ENCODE results near the gene FHAD1. TPM values are rescaled to one million over a fixed set of nuclear protein-coding genes. Genes with fewer than 3 reads are reported as not detected.

The FHAD1 gene
- total and polyA plus RNA-seq, 10 of the 15 experiments (the other 5 are each of a cell fraction or from before 2014, with no cell fraction given) = 0.09 to 1.0 (median 0.32) TPM; not detected in 2

DNA sequence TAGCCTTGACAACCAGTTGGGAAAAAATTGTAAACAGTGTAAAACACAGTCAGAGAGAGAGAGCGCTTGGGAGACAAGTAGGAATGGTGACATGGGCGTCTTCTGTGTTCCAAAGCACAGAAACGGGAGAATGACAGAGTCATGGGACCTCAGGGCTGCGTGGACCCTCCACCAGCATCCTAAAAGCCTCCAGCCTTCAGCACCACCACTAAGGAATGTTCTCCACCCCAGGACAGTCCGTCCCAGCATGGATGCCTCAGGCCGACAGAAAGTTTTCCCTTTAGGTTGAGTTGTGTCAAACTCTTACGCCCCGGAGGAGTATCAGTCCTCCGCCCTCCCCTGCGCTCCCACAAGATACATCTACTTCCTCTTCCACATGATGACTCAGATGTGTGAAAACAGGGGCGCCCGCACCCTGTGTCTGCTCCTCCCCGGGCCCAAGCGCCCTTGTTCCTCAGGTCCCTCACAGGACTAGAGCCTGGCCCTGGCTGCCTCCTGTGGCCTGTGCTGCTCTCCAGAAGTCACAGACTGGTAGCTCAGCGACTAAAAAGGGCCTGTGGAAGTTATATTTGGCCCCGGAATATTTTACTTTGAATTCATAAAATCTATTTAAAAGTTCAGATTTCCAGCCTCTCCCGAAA lies 98.8 kb downstream of the FHAD1 start (continued):
- peak; percentile 45; the same call in 1 of the 2 replicates for TF ChIP-seq JUND (IDR thresholded peaks at IDR 0.05; ENCODE audit: low read depth, low read length)
- 0 out of 2 replicates have a peak, but pooled peaks have one; percentile 11 for TF ChIP-seq NR2F1 (conservative IDR thresholded peaks at IDR 0.05)

DNA sequence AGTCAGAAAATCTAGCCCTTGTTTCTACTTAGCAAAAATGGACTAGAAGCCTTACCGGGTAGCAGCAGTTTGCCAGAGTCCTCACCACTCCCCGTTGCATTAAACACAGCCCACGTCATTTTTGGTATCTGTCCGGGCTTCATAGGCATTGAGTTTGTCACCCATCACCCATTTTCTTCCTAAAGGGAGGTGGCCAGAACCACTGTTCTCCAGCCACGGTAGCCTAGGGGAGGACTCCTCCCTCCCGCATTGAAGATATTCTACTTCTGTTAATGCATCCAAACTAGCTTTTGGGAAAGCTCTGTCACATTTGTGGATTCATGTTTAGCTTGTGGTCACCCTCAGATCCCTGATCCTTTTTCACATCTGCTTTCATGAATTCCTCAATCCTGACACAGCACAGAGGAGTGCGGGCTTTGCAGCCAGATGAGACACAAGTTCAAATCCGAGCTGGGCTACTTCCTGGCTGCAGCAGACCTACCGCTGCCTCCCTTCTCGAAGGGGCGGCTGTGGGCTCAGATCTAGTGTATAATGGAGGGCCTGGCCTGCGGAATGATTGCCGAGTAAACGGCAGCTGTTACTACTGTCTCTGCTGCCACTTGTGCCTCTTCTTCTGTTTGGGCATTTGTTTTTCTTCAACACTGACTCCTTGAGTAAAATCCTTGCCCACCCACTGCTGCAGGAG lies 99.5 kb downstream of the FHAD1 start:
- H3K4me2 ChIP-seq (ENCODE audit: control insufficient read depth, insufficient read depth) = no peak overlapping the region; the same call in 1 of the 2 replicates
- in situ Hi-C loops (cut with MboI) = no loop called here

More for the DNA sequence above, 99.5 kb downstream of the FHAD1 start:
- CTCF ChIA-PET = interaction anchor here (0.7 to 1.5 kb wide), 3 partner anchors 11 to 23 kb away, joined by 4 to 5 read pairs (median 4); no protein-coding TSS in a partner anchor
- Histone ChIP-seq H2AFZ (ENCODE audit: control insufficient read depth, low read depth, low read length) (no peak overlapping the region; the same call in 1 of the 2 replicates), H3K27ac (ENCODE audit: control insufficient read depth, insufficient read depth) (no peak overlapping the region), H3K36me3 (ENCODE audit: control insufficient read depth in 2 of 2, insufficient read depth in 2 of 2, low read length in 1 of 2) (no peaks in the 10 kb centered on the region), H3K4me3 (no peak overlapping the region), H3K27me3 (replicated peaks in 1 of 2; ENCODE audit: control insufficient read depth in 2 of 2, insufficient read depth in 2 of 2, low read length in 1 of 2) (no peaks in the 10 kb centered on the region), H3K9ac (ENCODE audit: control insufficient read depth, insufficient read depth, low read length) (no peak overlapping the region), H3K4me1 (ENCODE audit: control insufficient read depth, insufficient read depth, low read length) (peaks cover 20% of the 10 kb centered on the region), H3K9me3 (replicated peaks; ENCODE audit: control insufficient read depth, insufficient read depth, low read length) (no peaks in the 10 kb centered on the region; the same call in 2 of the 3 replicates), H3K79me2 (ENCODE audit: control insufficient read depth, insufficient read depth, low read length) (no peaks in the 10 kb centered on the region), H4K20me1 (ENCODE audit: control insufficient read depth, insufficient read depth) (no peaks in the 10 kb centered on the region)
- no peak for FAIRE-seq
- SMC1A ChIA-PET (ENCODE audit: uncharacterized antibody, unreplicated experiment) = no interaction called here
- TF ChIP-seq, protein P1, sequence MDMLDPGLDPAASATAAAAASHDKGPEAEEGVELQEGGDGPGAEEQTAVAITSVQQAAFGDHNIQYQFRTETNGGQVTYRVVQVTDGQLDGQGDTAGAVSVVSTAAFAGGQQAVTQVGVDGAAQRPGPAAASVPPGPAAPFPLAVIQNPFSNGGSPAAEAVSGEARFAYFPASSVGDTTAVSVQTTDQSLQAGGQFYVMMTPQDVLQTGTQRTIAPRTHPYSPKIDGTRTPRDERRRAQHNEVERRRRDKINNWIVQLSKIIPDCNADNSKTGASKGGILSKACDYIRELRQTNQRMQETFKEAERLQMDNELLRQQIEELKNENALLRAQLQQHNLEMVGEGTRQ (IDR thresholded peaks at IDR 0.05; ENCODE audit: borderline replicate concordance, low read depth, low read length) = no peak
- TF ChIP-seq SPI1 (IDR thresholded peaks at IDR 0.05; ENCODE audit: borderline replicate concordance, insufficient read depth, low read depth, low read length) = 0 out of 2 replicates have a peak, but pooled peaks have one; percentile 4
- ATAC-seq = no peak
- DNase-seq (ENCODE audit: low read depth, low spot score) = no peak
- intact Hi-C loops (cut with micrococcal nuclease; ENCODE audit: unreplicated experiment) = no loop called here
- BruUV-seq (replicated peaks) = no TSS peak
- 66% methylated on average over 14 of the region's 14 CpGs for WGBS (ENCODE audit: insufficient coverage, insufficient replicate concordance, low lambda C conversion rate, missing lambda C conversion rate)
- POLR2A ChIA-PET = interaction anchor here (1.1 kb wide), 1 partner anchor 71 kb away, joined by 3 read pairs; no protein-coding TSS in a partner anchor
- RAD21 ChIA-PET (ENCODE audit: unreplicated experiment) = no interaction called here
